Activated CD4-positive, alpha-beta memory T cell treated with anti-CD3 and anti-CD28 coated beads, Interleukin-2, amount 10 ng/mL, durations not matched to agents 7 days and 5 days (primary cell): Measurements from ENCODE around the gene FAM193B. TPM values are rescaled to one million over a fixed set of nuclear protein-coding genes. Genes with fewer than 3 reads are reported as not detected.

Experiments
- CTCF ChIA-PET: fragments of 350-600 bp; sonication (Branson Sonifier 250); formaldehyde crosslinking; loops from one replicate; lab custom pipeline; 2021; ENCODE audit warnings: antibody characterized with exemption, inconsistent platforms; lab: Charles Lee
- POLR2A ChIA-PET: fragments of 350-600 bp; sonication (Branson Sonifier 250); formaldehyde crosslinking; loops from one replicate; lab custom pipeline; 2021; ENCODE audit warnings: antibody characterized with exemption; lab: Charles Lee
- DNase-seq: peaks from one replicate; pipeline ENCODE4 v3.0.0-alpha.2; 2020
- H3K27ac Mint-ChIP-seq: one replicate; pipeline ENCODE4 v1.8.0; 2021; ENCODE audit warnings: mild to moderate bottlenecking, mixed read lengths
- H3K27me3 Mint-ChIP-seq: one replicate; pipeline ENCODE4 v1.8.0; 2021; ENCODE audit warnings: mixed read lengths
- H3K36me3 Mint-ChIP-seq: one replicate; pipeline ENCODE4 v1.8.0; 2021; ENCODE audit warnings: low read depth, mixed read lengths
- H3K4me1 Mint-ChIP-seq: one replicate; pipeline ENCODE4 v1.8.0; 2021; ENCODE audit warnings: mixed read lengths
- H3K4me3 Mint-ChIP-seq: one replicate; pipeline ENCODE4 v1.8.0; 2021; ENCODE audit warnings: mild to moderate bottlenecking, mixed read lengths
- H3K9me3 Mint-ChIP-seq: one replicate; pipeline ENCODE4 v1.8.0; 2021; ENCODE audit warnings: mixed read lengths
- total RNA-seq, 2 experiments: library from RNA; stranded (reverse); gene quantifications; one replicate each; pipeline ENCODE4 v1.2.3, GENCODE V29; 2021

FAM193B gene
- total RNA-seq, 2 experiments from 2014 or later, result 110 to 112 TPM

DNA sequence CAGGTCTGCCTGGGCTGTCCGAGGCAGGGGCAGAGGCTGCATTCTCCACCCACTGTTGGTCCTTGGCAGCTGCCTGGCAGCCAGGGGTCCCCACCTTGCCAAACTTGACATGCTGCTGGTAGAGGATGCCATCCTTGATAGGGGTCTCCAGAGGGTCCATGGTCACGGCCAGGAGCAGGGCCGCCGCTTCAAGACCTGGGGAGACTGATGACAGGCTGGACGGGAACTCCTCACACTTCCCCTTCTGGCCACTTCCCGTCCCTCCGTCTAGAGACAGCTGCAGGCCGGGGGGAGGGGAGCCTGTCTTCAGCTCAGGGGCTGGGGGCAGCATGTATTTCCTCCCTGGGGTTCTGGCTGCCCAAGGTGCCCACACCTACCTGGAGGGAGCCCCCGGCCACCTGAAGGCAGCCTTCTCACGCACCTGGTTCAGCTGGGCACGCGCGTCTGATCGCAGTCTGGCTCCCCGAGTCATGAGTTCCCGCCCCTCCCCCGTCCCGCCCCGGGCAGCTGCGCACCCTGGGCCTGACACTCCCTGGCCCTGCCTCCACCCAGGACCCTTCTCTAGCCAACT lies 44.9 kb downstream of the FAM193B start, which contains the start of gene DOK3:
TSS of gene DOK3 (minus strand) at position 446 of the 571 bp plus-strand sequence. CDS start at position 160, 286 bp downstream.
- no peak within 1 kb of the TSS for H3K4me3 Mint-ChIP-seq
- H3K27me3 Mint-ChIP-seq, result no peaks in the 10 kb centered on the region
- DNase-seq, result no peak
- peaks cover 5% of the 10 kb centered on the region for H3K4me1 Mint-ChIP-seq
- no peak within 1 kb of the TSS for H3K27ac Mint-ChIP-seq
- ChIA-PET CTCF (interaction anchor here (0.8 to 1.1 kb wide), 4 partner anchors 9 to 397 kb away, joined by 3 to 4 read pairs (median 4); no protein-coding TSS in a partner anchor), POLR2A (interaction anchor here (1.1 to 1.2 kb wide), 2 partner anchors 12 to 158 kb away, joined by 4 read pairs; partner anchors contain the start of genes LMAN2 and PDLIM7)
- H3K36me3 Mint-ChIP-seq, result peaks cover 31% of the 10 kb centered on the region
- no peaks in the 10 kb centered on the region for H3K9me3 Mint-ChIP-seq

GRCh38 chr5:177508837-177509236 lies 45.5 kb downstream of the FAM193B start:
- peaks cover 4% of the 10 kb centered on the region for H3K4me1 Mint-ChIP-seq
- H3K36me3 Mint-ChIP-seq, result peaks cover 25% of the 10 kb centered on the region
- CTCF ChIA-PET, result interaction anchor here (0.8 to 1.0 kb wide), 3 partner anchors 105 to 397 kb away, joined by 3 to 4 read pairs (median 3); no protein-coding TSS in a partner anchor
- H3K4me3 Mint-ChIP-seq, result no peak overlapping the region
- POLR2A ChIA-PET, result interaction anchor here (1.1 to 1.2 kb wide), 2 partner anchors 11 to 157 kb away, joined by 4 read pairs; partner anchors contain the start of genes LMAN2 and PDLIM7
- no peaks in the 10 kb centered on the region for H3K27me3 Mint-ChIP-seq
- no peak overlapping the region for H3K27ac Mint-ChIP-seq
- no peaks in the 10 kb centered on the region for H3K9me3 Mint-ChIP-seq
- no peak for DNase-seq

DNA sequence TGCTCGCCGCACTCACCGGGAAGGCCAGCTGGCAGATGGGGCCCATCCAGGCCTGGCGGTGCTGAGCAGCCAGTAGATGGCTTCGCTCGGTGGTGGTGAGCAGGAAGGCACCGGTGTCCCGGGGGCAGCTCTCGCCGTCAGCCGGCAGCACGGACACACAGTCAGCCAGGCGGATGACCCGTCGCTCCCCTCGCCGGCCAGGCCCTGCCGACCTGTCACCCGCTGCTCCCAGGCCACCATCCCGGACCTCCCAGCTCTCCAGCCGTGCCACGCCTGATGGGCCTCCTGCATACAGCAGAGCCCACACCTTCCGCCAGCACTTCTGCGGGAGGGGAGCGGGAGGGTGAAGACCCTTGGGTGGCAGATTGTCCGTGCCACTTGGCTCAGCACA lies 46.1 kb downstream of the FAM193B start:
- ChIA-PET POLR2A (no interaction called here), CTCF (interaction anchor here (1.4 to 2.8 kb wide), 2 partner anchors 10 to 199 kb away, joined by 3 to 10 read pairs; partner anchors contain the start of gene PDLIM7)
- Mint-ChIP-seq H3K27me3 (no peaks in the 10 kb centered on the region), H3K4me1 (peaks cover 3% of the 10 kb centered on the region), H3K9me3 (no peaks in the 10 kb centered on the region), H3K36me3 (peaks cover 22% of the 10 kb centered on the region), H3K4me3 (no peak overlapping the region), H3K27ac (no peak overlapping the region)
- DNase-seq, result no peak

- DNase-seq, result no peak
- Mint-ChIP-seq H3K4me3 (no peak overlapping the region), H3K4me1 (peaks cover 3% of the 10 kb centered on the region), H3K36me3 (peaks cover 17% of the 10 kb centered on the region), H3K27me3 (no peaks in the 10 kb centered on the region), H3K27ac (no peak overlapping the region), H3K9me3 (no peaks in the 10 kb centered on the region)
- ChIA-PET CTCF (interaction anchor here (1.3 to 2.8 kb wide), 3 partner anchors 10 to 198 kb away, joined by 3 to 10 read pairs (median 5); partner anchors contain the start of gene PDLIM7), POLR2A (interaction anchor here (0.8 kb wide), 1 partner anchor 9 kb away, joined by 4 read pairs; the partner anchor contains the start of gene DDX41)
Observed at GRCh38 chr5:177507596-177508220, 46.7 kb downstream of the FAM193B start.

DNA sequence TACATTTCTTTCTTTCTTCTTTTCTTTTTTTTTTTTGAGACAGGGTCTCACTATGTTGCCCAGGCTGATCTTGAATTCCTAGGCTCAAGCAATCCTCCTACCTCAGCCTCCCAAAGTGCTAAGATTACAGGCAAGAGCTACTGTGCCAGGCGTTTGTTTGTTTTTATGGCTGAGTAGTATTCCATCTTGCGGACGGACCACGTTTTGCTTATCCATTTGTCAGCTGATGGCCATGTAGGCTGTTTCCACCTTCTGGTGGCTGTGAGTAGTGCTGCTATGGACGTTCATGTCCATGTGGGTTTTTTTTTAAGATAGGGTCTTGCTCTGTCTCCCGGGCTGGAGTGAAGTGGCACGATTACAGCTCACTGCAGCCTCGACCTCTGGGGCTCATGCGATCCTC lies 47.2 kb downstream of the FAM193B start:
- no peaks in the 10 kb centered on the region for H3K9me3 Mint-ChIP-seq
- ChIA-PET CTCF (interaction anchor here (1.1 to 2.8 kb wide), 4 partner anchors 9 to 198 kb away, joined by 3 to 10 read pairs (median 5); partner anchors contain the start of gene PDLIM7), POLR2A (interaction anchor here (0.8 kb wide), 1 partner anchor 10 kb away, joined by 4 read pairs; the partner anchor contains the start of gene DDX41)
- H3K36me3 Mint-ChIP-seq, result peaks cover 13% of the 10 kb centered on the region
- no peak overlapping the region for H3K4me3 Mint-ChIP-seq
- no peak for DNase-seq
- no peak overlapping the region for H3K27ac Mint-ChIP-seq
- no peaks in the 10 kb centered on the region for H3K27me3 Mint-ChIP-seq
- peaks cover 3% of the 10 kb centered on the region for H3K4me1 Mint-ChIP-seq

GRCh38 chr5:177505075-177505474 lies 49.3 kb downstream of the FAM193B start:
- Mint-ChIP-seq H3K27me3 (peaks cover 3% of the 10 kb centered on the region), H3K36me3 (peaks cover 2% of the 10 kb centered on the region), H3K27ac (no peak overlapping the region), H3K4me3 (no peak overlapping the region), H3K4me1 (peaks cover 5% of the 10 kb centered on the region), H3K9me3 (no peaks in the 10 kb centered on the region)
- ChIA-PET CTCF (interaction anchor here (0.8 to 5.7 kb wide), 2 partner anchors 101 to 115 kb away, joined by 3 to 45 read pairs; no protein-coding TSS in a partner anchor), POLR2A (interaction anchor here (0.5 kb wide), 1 partner anchor 73 kb away, joined by 3 read pairs; no protein-coding TSS in a partner anchor)
- DNase-seq, result no peak

- Mint-ChIP-seq H3K36me3 (no peaks in the 10 kb centered on the region), H3K27ac (no peak overlapping the region), H3K4me3 (no peak overlapping the region), H3K27me3 (peaks cover 9% of the 10 kb centered on the region), H3K9me3 (no peaks in the 10 kb centered on the region), H3K4me1 (peaks cover 3% of the 10 kb centered on the region)
- ChIA-PET POLR2A (interaction anchor here (1.7 kb wide), 1 partner anchor 33 kb away, joined by 3 read pairs; no protein-coding TSS in a partner anchor), CTCF (interaction anchor here (0.8 to 5.7 kb wide), 2 partner anchors 101 to 114 kb away, joined by 3 to 45 read pairs; no protein-coding TSS in a partner anchor)
- DNase-seq, result no peak
Observed at GRCh38 chr5:177504086-177505056, 50.0 kb downstream of the FAM193B start.

DNA sequence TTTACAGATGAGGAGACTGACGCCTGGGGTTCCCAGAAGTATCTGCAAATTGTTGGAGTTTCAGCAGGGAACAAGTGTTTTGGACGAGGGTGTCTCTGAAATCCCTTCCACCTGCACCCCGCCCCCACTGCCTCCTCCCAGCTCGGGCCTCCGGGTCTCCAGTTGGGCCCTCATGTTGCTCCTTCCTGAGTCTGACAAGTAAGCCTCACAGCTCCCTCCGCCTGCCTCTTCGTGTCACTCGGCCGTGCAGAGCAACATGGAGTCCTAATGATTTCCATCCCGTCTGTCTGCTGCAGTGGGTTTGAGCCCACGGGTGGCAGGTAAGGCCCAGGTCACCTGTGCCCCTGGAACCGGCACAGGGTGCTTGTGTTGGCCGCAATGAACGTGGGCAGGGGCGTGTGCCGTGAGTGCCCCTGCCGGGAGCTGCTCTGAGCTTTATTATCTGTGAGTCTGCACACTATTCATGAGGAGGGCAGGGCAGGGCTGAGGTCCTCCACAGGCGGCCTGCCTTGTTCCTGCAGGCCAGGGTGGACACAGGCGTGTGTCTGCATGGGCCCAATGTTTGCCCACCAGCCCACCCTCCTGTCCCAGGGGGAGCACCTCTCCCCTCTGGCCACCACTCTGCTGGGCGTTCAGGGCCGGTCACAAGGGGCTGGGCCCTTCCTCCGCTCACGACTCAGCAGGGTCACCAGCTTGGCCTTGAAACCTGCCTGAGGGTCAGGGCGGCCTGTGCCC lies 50.8 kb downstream of the FAM193B start:
- H3K4me1 Mint-ChIP-seq, result peaks cover 6% of the 10 kb centered on the region
- no peak overlapping the region for H3K4me3 Mint-ChIP-seq
- ChIA-PET CTCF (interaction anchor here (0.9 to 5.7 kb wide), 3 partner anchors 13 to 113 kb away, joined by 3 to 45 read pairs (median 21); partner anchors contain the start of gene DDX41), POLR2A (interaction anchor here (1.7 kb wide), 1 partner anchor 32 kb away, joined by 3 read pairs; no protein-coding TSS in a partner anchor)
- H3K27ac Mint-ChIP-seq, result no peak overlapping the region
- H3K27me3 Mint-ChIP-seq, result peaks cover 15% of the 10 kb centered on the region
- H3K9me3 Mint-ChIP-seq, result no peaks in the 10 kb centered on the region
- no peaks in the 10 kb centered on the region for H3K36me3 Mint-ChIP-seq
- no peak for DNase-seq

DNA sequence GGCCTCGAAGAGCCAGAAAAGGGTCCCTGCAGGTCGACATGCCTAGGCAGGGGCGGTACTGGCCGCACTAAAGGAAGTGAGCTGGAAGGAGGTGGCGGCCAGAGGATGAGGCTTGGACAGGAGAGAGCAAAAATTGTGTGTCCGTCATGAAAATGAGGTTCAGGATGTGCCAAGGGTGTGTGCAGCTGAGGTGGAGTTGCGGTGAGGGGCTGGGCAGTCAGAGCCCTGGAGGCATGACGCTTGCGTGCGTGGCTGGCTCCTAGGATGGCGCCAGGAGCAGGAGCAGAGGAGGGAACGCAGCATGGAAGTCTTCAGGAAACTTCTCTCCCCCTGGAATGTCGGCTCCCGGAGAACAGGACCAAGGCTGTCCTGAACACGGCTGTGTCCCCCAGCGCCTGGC lies 51.5 kb downstream of the FAM193B start:
- DNase-seq, result no peak
- Mint-ChIP-seq H3K27ac (no peak overlapping the region), H3K27me3 (peaks cover 19% of the 10 kb centered on the region), H3K36me3 (no peaks in the 10 kb centered on the region), H3K9me3 (no peaks in the 10 kb centered on the region), H3K4me3 (no peak overlapping the region), H3K4me1 (peaks cover 10% of the 10 kb centered on the region)
- ChIA-PET CTCF (interaction anchor here (0.9 to 5.7 kb wide), 4 partner anchors 13 to 113 kb away, joined by 3 to 45 read pairs (median 13); partner anchors contain the start of genes DDX41 and F12), POLR2A (interaction anchor here (0.8 to 1.7 kb wide), 2 partner anchors 31 to 101 kb away, joined by 3 read pairs; no protein-coding TSS in a partner anchor)

DNA sequence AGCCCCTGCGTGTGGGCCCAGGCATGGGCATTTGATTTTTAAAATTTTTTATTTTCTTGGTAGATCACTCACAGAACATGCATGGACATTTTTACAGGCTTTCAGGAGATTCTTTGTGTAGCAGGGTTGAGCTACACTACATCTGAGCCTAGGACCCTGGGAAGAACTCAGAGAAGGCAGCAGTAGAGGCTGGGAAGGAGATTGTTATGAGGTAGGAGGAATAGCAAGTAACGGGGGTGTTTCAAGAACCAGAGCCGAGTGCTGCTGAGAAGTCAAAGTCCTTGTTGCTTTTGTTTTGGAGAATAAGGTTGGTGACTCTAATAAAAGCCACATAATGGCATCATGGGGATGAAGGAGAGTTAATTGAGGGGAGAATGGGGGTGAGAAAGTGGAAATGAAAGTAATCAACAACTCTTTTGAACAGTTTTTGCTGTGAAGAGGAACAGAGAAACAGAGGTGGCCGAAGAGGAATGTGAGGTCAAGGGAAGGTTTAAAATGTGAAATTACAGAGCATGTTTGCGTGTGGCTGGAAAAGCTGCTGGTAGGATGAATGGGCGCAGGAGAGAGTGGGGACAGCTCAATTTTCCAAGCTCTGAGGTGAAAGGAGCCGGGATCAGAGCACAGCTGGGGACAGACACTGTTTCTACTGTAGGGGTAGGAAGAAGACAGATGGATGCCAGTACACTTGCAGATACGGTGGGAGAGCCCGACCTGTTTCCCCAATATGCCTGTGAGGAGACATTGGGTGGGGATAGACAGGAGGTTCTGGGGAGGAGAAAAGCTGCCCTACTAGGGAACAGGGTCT lies 52.3 kb downstream of the FAM193B start:
- no peak overlapping the region for H3K27ac Mint-ChIP-seq
- H3K4me1 Mint-ChIP-seq, result peaks cover 13% of the 10 kb centered on the region
- no peak for DNase-seq
- CTCF ChIA-PET, result interaction anchor here (0.6 to 5.7 kb wide), 22 partner anchors 12 to 388 kb away, joined by 3 to 45 read pairs (median 6); partner anchors contain the start of genes DDX41, F12, GRK6 and PRELID1
- POLR2A ChIA-PET, result interaction anchor here (0.7 to 1.7 kb wide), 6 partner anchors 9 to 135 kb away, joined by 3 to 5 read pairs (median 3); no protein-coding TSS in a partner anchor
- peaks cover 21% of the 10 kb centered on the region for H3K27me3 Mint-ChIP-seq
- no peaks in the 10 kb centered on the region for H3K9me3 Mint-ChIP-seq
- H3K4me3 Mint-ChIP-seq, result no peak overlapping the region
- no peaks in the 10 kb centered on the region for H3K36me3 Mint-ChIP-seq
